HG02798 (cell line): ENCODE data around the gene PRKRIP1.
"Not testable (repeated sequence)": the region's sequence is repeated elsewhere in the genome, so short reads cannot be mapped to it uniquely, and the experiment has no call there.

Source experiments
- ATAC-seq: cut with Tn5 transposase; IDR thresholded peaks from one replicate; pipeline ENCODE4 v1.9.1; 2021; ENCODE audit warnings: mild to moderate bottlenecking; ENCODE audit not compliant: unreplicated experiment, poor library complexity

Gene PRKRIP1

GRCh38 chr7:102454468-102454867, 58.3 kb downstream of the PRKRIP1 start:
- no peak for ATAC-seq

- ATAC-seq = not testable (repeated sequence)
These were observed 58.8 kb downstream of the PRKRIP1 start for GRCh38 chr7:102454932-102455331.

GRCh38 chr7:102455596-102455995, 59.4 kb downstream of the PRKRIP1 start:
- ATAC-seq = no peak

GRCh38 chr7:102456327-102456726, 60.2 kb downstream of the PRKRIP1 start:
- ATAC-seq = no peak

GRCh38 chr7:102457352-102457924, 61.3 kb downstream of the PRKRIP1 start:
- ATAC-seq = no peak

GRCh38 chr7:102459221-102459844, 63.2 kb downstream of the PRKRIP1 start:
- ATAC-seq = no peak

- no peak for ATAC-seq
These were observed 64.3 kb downstream of the PRKRIP1 start for GRCh38 chr7:102460467-102460866.

GRCh38 chr7:102463841-102464576, 67.8 kb downstream of the PRKRIP1 start:
- no peak for ATAC-seq

GRCh38 chr7:102464577-102465280, 68.6 kb downstream of the PRKRIP1 start, which contains the start of the genes ALKBH4 and LRWD1:
Gene ALKBH4, minus strand, starts transcription at chr7:102464863. Its CDS starts 27 bp downstream, at chr7:102464836.
Gene LRWD1, plus strand, starts transcription at chr7:102464984. Its CDS starts 97 bp downstream, at chr7:102465081.
- peak; percentile 96 for ATAC-seq

GRCh38 chr7:102466097-102466496, 69.9 kb downstream of the PRKRIP1 start:
- ATAC-seq = no peak

- ATAC-seq = no peak
These were observed 71.7 kb downstream of the PRKRIP1 start for GRCh38 chr7:102467581-102468477.

GRCh38 chr7:102468478-102469350, 72.6 kb downstream of the PRKRIP1 start:
- ATAC-seq = no peak

GRCh38 chr7:102469351-102469971, 73.3 kb downstream of the PRKRIP1 start:
- no peak for ATAC-seq

GRCh38 chr7:102469972-102470825, 74.0 kb downstream of the PRKRIP1 start:
- no peak for ATAC-seq

- no peak for ATAC-seq
These were observed 75.6 kb downstream of the PRKRIP1 start for GRCh38 chr7:102471791-102472125.

GRCh38 chr7:102472126-102473041, 76.2 kb downstream of the PRKRIP1 start:
- ATAC-seq = no peak
